ENCODE measurements around the gene IFT27. TPM values are rescaled to one million over a fixed set of nuclear protein-coding genes. Genes with fewer than 3 reads are reported as not detected.
"Not testable (repeated sequence)": the region's sequence is repeated elsewhere in the genome, so short reads cannot be mapped to it uniquely, and the experiment has no call there.

IFT27 gene
- total RNA-seq, 1 donor from 2014 or later, result 32.7 TPM

DNA sequence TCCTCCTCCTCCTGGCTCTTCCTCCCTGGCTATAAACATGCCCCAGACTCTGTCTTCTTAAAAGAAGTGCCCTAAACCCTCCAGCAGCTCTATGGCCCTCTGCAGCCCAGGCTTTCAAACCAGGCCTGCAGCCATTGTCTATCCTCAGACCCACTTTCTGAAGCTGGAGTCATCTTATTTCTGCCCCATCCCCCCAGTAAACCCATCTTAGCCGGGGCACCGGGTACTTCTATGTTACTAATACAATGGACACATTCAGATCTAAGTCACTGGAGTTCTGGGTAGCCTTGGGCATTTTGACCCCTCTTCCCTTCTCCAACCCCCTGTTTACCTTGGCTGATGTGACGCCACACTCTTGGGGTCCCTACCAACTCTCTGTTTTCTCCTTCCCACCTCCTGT is 42.6 kb downstream of the IFT27 start:
- no peak overlapping the region for H3K27ac Mint-ChIP-seq

DNA sequence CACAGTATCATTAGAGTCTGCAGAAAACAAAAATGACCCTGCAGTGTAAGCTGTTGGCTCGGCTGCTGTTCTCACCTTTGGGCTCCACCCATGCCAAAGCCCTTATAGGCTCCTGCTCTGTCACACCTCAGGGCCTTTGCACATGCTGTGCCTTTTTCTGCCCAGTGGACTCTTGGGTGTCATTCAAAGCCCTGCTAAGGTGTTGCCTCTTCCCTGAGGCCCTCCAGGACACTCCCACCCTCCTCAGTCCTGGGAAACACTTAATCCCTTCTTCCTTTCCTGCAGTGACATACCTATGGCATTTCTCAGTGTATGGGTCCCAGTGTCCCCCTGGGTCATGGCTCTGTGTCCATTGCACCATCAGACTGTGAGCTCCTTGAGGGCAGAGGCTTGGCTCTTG is 43.3 kb downstream of the IFT27 start:
- peaks cover 44% of the 10 kb centered on the region for H3K27me3 Mint-ChIP-seq
- H3K9me3 Mint-ChIP-seq, result no peaks in the 10 kb centered on the region
- no peak for ATAC-seq (ENCODE audit: low read depth)
- H3K27ac Mint-ChIP-seq, result no peak overlapping the region
- DNase-seq, result no peak
- POLR2A ChIA-PET, result no interaction called here
- intact Hi-C loops (cut with micrococcal nuclease), result no loop called here
- TF ChIP-seq, protein P1, sequence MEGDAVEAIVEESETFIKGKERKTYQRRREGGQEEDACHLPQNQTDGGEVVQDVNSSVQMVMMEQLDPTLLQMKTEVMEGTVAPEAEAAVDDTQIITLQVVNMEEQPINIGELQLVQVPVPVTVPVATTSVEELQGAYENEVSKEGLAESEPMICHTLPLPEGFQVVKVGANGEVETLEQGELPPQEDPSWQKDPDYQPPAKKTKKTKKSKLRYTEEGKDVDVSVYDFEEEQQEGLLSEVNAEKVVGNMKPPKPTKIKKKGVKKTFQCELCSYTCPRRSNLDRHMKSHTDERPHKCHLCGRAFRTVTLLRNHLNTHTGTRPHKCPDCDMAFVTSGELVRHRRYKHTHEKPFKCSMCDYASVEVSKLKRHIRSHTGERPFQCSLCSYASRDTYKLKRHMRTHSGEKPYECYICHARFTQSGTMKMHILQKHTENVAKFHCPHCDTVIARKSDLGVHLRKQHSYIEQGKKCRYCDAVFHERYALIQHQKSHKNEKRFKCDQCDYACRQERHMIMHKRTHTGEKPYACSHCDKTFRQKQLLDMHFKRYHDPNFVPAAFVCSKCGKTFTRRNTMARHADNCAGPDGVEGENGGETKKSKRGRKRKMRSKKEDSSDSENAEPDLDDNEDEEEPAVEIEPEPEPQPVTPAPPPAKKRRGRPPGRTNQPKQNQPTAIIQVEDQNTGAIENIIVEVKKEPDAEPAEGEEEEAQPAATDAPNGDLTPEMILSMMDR (IDR thresholded peaks at IDR 0.05), result no peak
- no peaks in the 10 kb centered on the region for H3K36me3 Mint-ChIP-seq (ENCODE audit: low read depth)
- CTCF ChIA-PET, result no interaction called here
- no peak overlapping the region for H3K4me3 Mint-ChIP-seq
- no peaks in the 10 kb centered on the region for H3K4me1 Mint-ChIP-seq

More for the DNA sequence above, 42.6 kb downstream of the IFT27 start:
- H3K4me3 Mint-ChIP-seq, result no peak overlapping the region
- ChIA-PET POLR2A (no interaction called here), CTCF (no interaction called here)
- ATAC-seq (ENCODE audit: low read depth) (no peak), DNase-seq (no peak)
- no peaks in the 10 kb centered on the region for H3K4me1 Mint-ChIP-seq
- peaks cover 44% of the 10 kb centered on the region for H3K27me3 Mint-ChIP-seq
- TF ChIP-seq, protein P1 (IDR thresholded peaks at IDR 0.05), result no peak
- H3K9me3 Mint-ChIP-seq, result no peaks in the 10 kb centered on the region
- intact Hi-C loops (cut with micrococcal nuclease), result no loop called here
- H3K36me3 Mint-ChIP-seq (ENCODE audit: low read depth), result no peaks in the 10 kb centered on the region

DNA sequence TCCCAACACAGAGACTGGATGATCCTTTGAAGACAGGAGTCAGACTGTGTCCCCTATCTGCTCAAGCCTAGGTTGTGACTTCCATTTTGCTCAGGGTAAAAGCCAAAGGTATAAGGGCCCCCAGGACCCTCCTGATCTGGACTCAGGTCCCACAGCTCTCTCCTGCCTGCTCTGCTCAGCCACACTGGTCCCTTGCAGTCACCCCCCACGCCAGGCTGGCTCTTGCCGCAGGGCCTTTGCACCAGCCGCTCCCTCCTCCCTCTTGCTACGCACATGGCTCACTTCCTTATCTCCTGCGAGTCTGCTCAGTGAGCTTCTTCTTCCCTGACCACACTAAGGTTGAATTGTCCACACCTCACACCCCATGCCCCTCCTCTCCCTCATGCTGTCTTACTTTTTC is 44.0 kb downstream of the IFT27 start:
- no peaks in the 10 kb centered on the region for H3K36me3 Mint-ChIP-seq (ENCODE audit: low read depth)
- no peak overlapping the region for H3K4me3 Mint-ChIP-seq
- ATAC-seq (ENCODE audit: low read depth), result no peak
- intact Hi-C loops (cut with micrococcal nuclease), result no loop called here
- ChIA-PET POLR2A (no interaction called here), CTCF (no interaction called here)
- TF ChIP-seq, protein P1 (IDR thresholded peaks at IDR 0.05), result no peak
- no peak overlapping the region for H3K27ac Mint-ChIP-seq
- H3K9me3 Mint-ChIP-seq, result no peaks in the 10 kb centered on the region
- no peak for DNase-seq
- H3K4me1 Mint-ChIP-seq, result no peaks in the 10 kb centered on the region
- peaks cover 39% of the 10 kb centered on the region for H3K27me3 Mint-ChIP-seq

DNA sequence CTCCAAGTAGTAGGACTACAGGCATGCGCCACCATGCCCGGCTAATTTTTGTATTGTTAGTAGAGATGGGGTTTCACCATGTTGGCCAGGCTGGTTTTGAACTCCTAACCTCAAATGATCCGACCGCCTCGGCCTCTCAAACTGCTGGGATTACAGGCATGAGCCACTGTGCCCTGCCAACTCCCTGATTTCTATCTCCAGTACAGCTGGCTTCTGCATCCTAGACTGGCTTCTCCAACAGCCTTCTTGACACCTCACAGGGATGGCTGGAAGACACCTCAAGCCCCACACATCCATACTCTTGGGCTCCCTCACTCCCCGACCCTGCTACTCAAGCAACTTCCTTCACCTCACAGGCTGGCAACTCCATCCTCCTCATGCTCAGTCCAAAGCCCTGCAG is 44.6 kb downstream of the IFT27 start:
- DNase-seq; H3K9me3 Mint-ChIP-seq; H3K27ac Mint-ChIP-seq; POLR2A ChIA-PET; H3K4me1 Mint-ChIP-seq; H3K36me3 Mint-ChIP-seq (ENCODE audit: low read depth); ATAC-seq (ENCODE audit: low read depth); intact Hi-C loops (cut with micrococcal nuclease); H3K4me3 Mint-ChIP-seq; CTCF ChIA-PET: not testable (repeated sequence)
- peaks cover 35% of the 10 kb centered on the region for H3K27me3 Mint-ChIP-seq

DNA sequence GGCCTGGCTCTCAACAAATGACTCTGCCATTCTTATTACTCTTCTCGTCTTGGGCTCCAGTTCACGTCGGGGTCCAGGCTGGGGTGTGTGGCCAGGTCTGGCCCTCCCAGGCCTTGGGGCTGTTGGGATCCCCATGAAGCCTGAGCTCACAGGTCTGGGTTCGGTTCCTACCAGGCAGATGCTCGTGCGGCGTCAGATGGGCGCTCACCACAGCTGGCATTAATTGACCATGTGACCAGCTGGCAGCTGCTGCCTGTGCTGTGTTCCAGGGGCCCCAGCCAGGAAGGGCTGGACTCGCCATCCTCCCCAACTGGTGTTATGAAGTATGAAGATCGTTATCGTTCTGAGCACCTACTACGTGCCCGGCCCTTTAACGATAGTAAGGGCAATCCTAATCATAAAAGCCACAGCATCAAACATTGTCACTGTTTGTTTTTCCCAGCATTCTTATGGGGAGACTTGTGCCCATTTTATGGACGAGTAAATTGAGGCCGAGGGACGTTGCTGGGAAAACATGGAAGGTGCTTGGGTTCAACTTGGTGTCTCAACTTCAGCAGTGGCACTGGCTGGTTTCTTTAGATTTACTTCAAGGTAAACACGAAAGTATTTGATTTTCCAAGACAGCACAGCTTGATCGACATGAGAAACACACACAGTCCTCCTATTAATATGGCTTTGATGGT is 45.6 kb downstream of the IFT27 start:
- CTCF ChIA-PET, result no interaction called here
- no peak overlapping the region for H3K4me3 Mint-ChIP-seq
- H3K9me3 Mint-ChIP-seq, result no peaks in the 10 kb centered on the region
- DNase-seq, result no peak
- TF ChIP-seq, protein P1 (IDR thresholded peaks at IDR 0.05), result no peak
- no peak for ATAC-seq (ENCODE audit: low read depth)
- intact Hi-C loops (cut with micrococcal nuclease), result no loop called here
- POLR2A ChIA-PET, result interaction anchor here (0.5 kb wide), 1 partner anchor 199 kb away, joined by 3 read pairs; no protein-coding TSS in a partner anchor
- H3K27ac Mint-ChIP-seq, result no peak overlapping the region
- no peaks in the 10 kb centered on the region for H3K4me1 Mint-ChIP-seq
- H3K36me3 Mint-ChIP-seq (ENCODE audit: low read depth), result no peaks in the 10 kb centered on the region
- peaks cover 33% of the 10 kb centered on the region for H3K27me3 Mint-ChIP-seq

DNA sequence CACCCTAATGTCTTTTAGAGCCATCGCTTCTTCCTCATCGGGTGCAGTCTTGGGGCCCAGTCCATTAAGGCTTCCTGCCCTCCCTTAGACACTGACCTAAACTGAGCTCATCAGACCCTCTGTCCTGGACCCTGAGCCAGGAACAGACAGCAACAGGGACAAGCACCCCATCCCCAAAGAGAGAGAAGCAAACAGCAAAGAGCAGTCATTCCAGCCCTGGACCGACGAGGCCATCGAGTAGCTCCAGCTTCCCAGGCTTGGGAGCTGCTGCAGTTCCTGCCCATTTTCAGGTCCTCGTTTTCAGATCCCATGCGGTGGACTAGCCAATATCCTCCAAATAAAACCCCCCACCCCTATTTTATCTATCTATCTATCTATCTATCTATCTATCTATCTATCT is 46.6 kb downstream of the IFT27 start:
- TF ChIP-seq, protein P1 (IDR thresholded peaks at IDR 0.05), result no peak
- peaks cover 38% of the 10 kb centered on the region for H3K27me3 Mint-ChIP-seq
- ChIA-PET CTCF (no interaction called here), POLR2A (no interaction called here)
- no peak for ATAC-seq (ENCODE audit: low read depth)
- intact Hi-C loops (cut with micrococcal nuclease), result no loop called here
- H3K36me3 Mint-ChIP-seq (ENCODE audit: low read depth), result no peaks in the 10 kb centered on the region
- no peak for DNase-seq
- H3K4me1 Mint-ChIP-seq, result no peaks in the 10 kb centered on the region
- no peak overlapping the region for H3K27ac Mint-ChIP-seq
- no peak overlapping the region for H3K4me3 Mint-ChIP-seq
- no peaks in the 10 kb centered on the region for H3K9me3 Mint-ChIP-seq

All from activated B cell treated with CpG ODN at 0.5 μM for 24 hours (primary cell).